ENCODE data around the gene KCNJ1. TPM values are rescaled to one million over a fixed set of nuclear protein-coding genes. Genes with fewer than 3 reads are reported as not detected.

The KCNJ1 gene
- polyA plus RNA-seq, 1 of the 3 experiments (the other 2 are of a cell fraction) = not detected

DNA sequence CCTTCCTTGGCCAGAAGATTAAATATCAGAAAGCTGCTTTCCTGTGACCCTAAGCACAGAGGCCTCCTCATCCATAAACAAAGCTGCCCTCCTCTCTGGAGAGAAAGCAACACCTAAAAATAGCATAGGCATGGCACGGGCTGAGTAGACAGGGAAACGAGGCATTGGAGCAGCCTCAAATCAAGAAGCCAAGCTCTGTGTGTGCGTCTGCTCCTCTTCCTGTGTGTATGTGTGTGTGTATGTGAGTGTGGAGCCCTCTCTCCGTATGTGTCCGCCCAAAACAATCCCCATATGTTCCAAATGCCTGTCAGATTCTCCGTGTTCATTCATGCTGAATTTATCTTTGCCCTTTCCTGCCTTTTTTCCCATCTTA lies 48.0 kb upstream of the KCNJ1 start:
- POLR2A ChIA-PET = no interaction called here
- H3K4me2 ChIP-seq = no peak overlapping the region
- no peaks in the 10 kb centered on the region; the same call in 1 of the 2 replicates for H3K27me3 ChIP-seq (ENCODE audit: insufficient read depth)
- no peaks in the 10 kb centered on the region for H3K79me2 ChIP-seq (ENCODE audit: insufficient read depth)
- TF ChIP-seq CHD2 (IDR thresholded peaks at IDR 0.05; ENCODE audit: low read length, partially characterized antibody) (no peak), NRF1 (IDR thresholded peaks at IDR 0.05; ENCODE audit: low read depth, low read length) (no peak), FOXM1 (IDR thresholded peaks at IDR 0.05; ENCODE audit: low read depth) (no peak), FOXJ3 (CRISPR knock-in tag; IDR thresholded peaks at IDR 0.05) (no peak), EP300 (IDR thresholded peaks at IDR 0.05; ENCODE audit: borderline replicate concordance in 1 of 2, low read depth in 1 of 2, low read length in 1 of 2) (no peak), FOSL2 (IDR thresholded peaks at IDR 0.05; ENCODE audit: borderline replicate concordance, low read depth) (no peak), TEAD4 (IDR thresholded peaks at IDR 0.05; ENCODE audit: borderline replicate concordance, insufficient read depth) (no peak), RFX5 (IDR thresholded peaks at IDR 0.05; ENCODE audit: low read length) (no peak), TCF12 (IDR thresholded peaks at IDR 0.05) (no peak), ELF1 (IDR thresholded peaks at IDR 0.05) (no peak), MEF2A (IDR thresholded peaks at IDR 0.05; ENCODE audit: borderline replicate concordance, low read depth) (no peak), RCOR1 (IDR thresholded peaks at IDR 0.05; ENCODE audit: low read length) (no peak), MXI1 (IDR thresholded peaks at IDR 0.05; ENCODE audit: low read depth, low read length) (no peak), POLR2AphosphoS5 (IDR thresholded peaks at IDR 0.05; ENCODE audit: low read depth, low read length) (no peak)
- TF ChIP-seq, protein P1, sequence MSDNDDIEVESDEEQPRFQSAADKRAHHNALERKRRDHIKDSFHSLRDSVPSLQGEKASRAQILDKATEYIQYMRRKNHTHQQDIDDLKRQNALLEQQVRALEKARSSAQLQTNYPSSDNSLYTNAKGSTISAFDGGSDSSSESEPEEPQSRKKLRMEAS (IDR thresholded peaks at IDR 0.05; ENCODE audit: low read depth) = no peak
- TF ChIP-seq, protein P2, sequence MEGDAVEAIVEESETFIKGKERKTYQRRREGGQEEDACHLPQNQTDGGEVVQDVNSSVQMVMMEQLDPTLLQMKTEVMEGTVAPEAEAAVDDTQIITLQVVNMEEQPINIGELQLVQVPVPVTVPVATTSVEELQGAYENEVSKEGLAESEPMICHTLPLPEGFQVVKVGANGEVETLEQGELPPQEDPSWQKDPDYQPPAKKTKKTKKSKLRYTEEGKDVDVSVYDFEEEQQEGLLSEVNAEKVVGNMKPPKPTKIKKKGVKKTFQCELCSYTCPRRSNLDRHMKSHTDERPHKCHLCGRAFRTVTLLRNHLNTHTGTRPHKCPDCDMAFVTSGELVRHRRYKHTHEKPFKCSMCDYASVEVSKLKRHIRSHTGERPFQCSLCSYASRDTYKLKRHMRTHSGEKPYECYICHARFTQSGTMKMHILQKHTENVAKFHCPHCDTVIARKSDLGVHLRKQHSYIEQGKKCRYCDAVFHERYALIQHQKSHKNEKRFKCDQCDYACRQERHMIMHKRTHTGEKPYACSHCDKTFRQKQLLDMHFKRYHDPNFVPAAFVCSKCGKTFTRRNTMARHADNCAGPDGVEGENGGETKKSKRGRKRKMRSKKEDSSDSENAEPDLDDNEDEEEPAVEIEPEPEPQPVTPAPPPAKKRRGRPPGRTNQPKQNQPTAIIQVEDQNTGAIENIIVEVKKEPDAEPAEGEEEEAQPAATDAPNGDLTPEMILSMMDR (IDR thresholded peaks at IDR 0.05) = no peak
- TF ChIP-seq, protein P3, sequence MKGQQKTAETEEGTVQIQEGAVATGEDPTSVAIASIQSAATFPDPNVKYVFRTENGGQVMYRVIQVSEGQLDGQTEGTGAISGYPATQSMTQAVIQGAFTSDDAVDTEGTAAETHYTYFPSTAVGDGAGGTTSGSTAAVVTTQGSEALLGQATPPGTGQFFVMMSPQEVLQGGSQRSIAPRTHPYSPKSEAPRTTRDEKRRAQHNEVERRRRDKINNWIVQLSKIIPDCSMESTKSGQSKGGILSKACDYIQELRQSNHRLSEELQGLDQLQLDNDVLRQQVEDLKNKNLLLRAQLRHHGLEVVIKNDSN (IDR thresholded peaks at IDR 0.05; ENCODE audit: borderline replicate concordance, low read depth) = no peak
- TF ChIP-seq, protein P4, sequence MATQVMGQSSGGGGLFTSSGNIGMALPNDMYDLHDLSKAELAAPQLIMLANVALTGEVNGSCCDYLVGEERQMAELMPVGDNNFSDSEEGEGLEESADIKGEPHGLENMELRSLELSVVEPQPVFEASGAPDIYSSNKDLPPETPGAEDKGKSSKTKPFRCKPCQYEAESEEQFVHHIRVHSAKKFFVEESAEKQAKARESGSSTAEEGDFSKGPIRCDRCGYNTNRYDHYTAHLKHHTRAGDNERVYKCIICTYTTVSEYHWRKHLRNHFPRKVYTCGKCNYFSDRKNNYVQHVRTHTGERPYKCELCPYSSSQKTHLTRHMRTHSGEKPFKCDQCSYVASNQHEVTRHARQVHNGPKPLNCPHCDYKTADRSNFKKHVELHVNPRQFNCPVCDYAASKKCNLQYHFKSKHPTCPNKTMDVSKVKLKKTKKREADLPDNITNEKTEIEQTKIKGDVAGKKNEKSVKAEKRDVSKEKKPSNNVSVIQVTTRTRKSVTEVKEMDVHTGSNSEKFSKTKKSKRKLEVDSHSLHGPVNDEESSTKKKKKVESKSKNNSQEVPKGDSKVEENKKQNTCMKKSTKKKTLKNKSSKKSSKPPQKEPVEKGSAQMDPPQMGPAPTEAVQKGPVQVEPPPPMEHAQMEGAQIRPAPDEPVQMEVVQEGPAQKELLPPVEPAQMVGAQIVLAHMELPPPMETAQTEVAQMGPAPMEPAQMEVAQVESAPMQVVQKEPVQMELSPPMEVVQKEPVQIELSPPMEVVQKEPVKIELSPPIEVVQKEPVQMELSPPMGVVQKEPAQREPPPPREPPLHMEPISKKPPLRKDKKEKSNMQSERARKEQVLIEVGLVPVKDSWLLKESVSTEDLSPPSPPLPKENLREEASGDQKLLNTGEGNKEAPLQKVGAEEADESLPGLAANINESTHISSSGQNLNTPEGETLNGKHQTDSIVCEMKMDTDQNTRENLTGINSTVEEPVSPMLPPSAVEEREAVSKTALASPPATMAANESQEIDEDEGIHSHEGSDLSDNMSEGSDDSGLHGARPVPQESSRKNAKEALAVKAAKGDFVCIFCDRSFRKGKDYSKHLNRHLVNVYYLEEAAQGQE (IDR thresholded peaks at IDR 0.05; ENCODE audit: low read depth, low read length) = no peak
- TF ChIP-seq, protein P5, sequence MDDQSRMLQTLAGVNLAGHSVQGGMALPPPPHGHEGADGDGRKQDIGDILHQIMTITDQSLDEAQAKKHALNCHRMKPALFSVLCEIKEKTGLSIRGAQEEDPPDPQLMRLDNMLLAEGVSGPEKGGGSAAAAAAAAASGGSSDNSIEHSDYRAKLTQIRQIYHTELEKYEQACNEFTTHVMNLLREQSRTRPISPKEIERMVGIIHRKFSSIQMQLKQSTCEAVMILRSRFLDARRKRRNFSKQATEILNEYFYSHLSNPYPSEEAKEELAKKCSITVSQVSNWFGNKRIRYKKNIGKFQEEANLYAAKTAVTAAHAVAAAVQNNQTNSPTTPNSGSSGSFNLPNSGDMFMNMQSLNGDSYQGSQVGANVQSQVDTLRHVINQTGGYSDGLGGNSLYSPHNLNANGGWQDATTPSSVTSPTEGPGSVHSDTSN (IDR thresholded peaks at IDR 0.05) = no peak
- no peak overlapping the region for H3K4me3 ChIP-seq (ENCODE audit: low read depth in 2 of 2, low read length in 1 of 2)
- no peaks in the 10 kb centered on the region for H3K36me3 ChIP-seq (replicated peaks in 1 of 2; ENCODE audit: control insufficient read depth in 1 of 2, insufficient read depth in 2 of 2, low read length in 1 of 2)
- H4K20me1 ChIP-seq (ENCODE audit: insufficient read depth) = no peaks in the 10 kb centered on the region
- no peak overlapping the region for H3K9ac ChIP-seq
- no peak overlapping the region for H2AFZ ChIP-seq (ENCODE audit: low read depth)
- H3F3A ChIP-seq (replicated peaks; ENCODE audit: insufficient read depth) = no peaks in the 10 kb centered on the region
- H3K27ac ChIP-seq (ENCODE audit: low read depth in 2 of 2, low read length in 1 of 2) = no peak overlapping the region
- 48% methylated on average over 6 of the region's 6 CpGs for WGBS (ENCODE audit: low lambda C conversion rate)
- no peaks in the 10 kb centered on the region for H3K9me2 ChIP-seq
- CTCF ChIA-PET = interaction anchor here (1.6 to 13.6 kb wide), 2 partner anchors 26 to 41 kb away, joined by 7 to 201 read pairs; partner anchors contain the start of gene KCNJ5
- no peaks in the 10 kb centered on the region; a peak in 1 of 4 replicates for H3K4me1 ChIP-seq (ENCODE audit: control insufficient read depth in 1 of 2, insufficient read depth in 2 of 2, low read depth in 1 of 2, low read length in 1 of 2)
- no peaks in the 10 kb centered on the region for H3K9me3 ChIP-seq
- DNase-seq = no peak
